ENCODE results near the gene CARNS1.
A peak's percentile ranks its signal among the peaks of the same experiment; 100 is the strongest.

Gene CARNS1

GRCh38 chr11:67415501-67416304, at the start of gene CARNS1:
TSS of gene CARNS1 (plus strand) at chr11:67415678. CDS start at chr11:67416200, 522 bp downstream.
- no peak for DNase-seq

- DNase-seq: no peak
These were observed 49.6 kb upstream of the CARNS1 start for GRCh38 chr11:67365736-67366444.

DNA sequence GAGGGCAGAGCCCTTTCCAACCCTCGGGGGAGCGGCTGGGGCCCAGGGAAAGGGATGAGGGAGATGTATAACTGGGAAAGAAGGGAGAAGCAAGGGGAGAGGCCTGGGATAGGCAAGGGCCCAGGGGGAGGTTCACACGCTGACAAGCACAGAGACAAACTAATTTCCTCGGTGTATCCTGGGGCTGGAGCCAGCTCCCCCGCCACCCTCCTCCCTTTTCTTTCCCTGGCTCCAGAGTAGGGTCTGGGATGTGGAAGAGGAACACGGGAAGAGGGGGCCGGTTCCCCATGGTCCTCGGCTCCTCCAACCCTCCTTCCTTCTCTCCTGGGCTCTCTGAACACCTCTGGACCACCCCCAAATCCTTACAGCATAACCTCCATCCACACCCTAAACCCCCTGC, 48.9 kb upstream of the CARNS1 start:
- no peak for DNase-seq

GRCh38 chr11:67366961-67367760, 48.3 kb upstream of the CARNS1 start:
- no peak for DNase-seq

- DNase-seq: no peak
These were observed 47.7 kb upstream of the CARNS1 start for GRCh38 chr11:67367761-67368227.

GRCh38 chr11:67368621-67369020, 46.9 kb upstream of the CARNS1 start:
- no peak for DNase-seq

GRCh38 chr11:67369275-67369674, 46.2 kb upstream of the CARNS1 start:
- DNase-seq: no peak

GRCh38 chr11:67369801-67370284, 45.6 kb upstream of the CARNS1 start:
- no peak for DNase-seq

DNA sequence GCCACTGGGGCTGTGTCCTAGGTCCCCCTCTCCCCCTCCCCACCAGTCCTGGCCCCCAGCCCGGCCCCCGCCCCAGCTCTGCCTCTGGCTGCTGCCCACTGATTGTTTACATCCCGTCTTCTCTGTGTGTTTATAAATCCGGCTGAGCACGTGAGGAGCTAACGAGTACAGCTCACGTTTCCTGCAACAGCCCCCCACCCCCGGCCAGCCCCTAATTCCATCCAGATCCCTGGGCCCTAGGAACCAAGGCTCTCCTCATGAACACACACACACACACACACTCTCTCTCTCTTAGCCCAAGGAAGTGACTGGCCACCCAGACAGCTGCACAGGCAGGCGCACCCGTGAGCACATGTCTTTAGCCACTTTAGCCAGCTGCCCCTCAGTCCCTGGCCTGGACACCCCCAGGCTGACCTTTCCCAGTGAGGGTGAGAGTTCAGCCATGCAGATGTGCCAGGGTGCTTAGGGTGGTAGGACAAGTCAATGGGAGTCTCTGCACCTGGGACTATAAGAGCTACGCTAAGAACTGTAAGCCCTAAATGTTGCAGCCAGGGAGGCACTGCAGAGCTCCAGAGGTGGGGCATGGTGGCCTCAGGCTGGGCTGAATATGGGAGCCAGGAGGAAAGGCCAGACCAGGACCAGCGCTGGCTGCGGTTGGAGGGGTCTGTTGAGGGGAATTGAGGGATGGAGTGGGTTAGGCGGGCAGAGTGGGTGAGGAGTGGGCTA, 45.0 kb upstream of the CARNS1 start:
- no peak for DNase-seq

- DNase-seq: no peak
These were observed 44.1 kb upstream of the CARNS1 start for GRCh38 chr11:67371189-67371910.

- DNase-seq: no peak
These were observed 43.6 kb upstream of the CARNS1 start for GRCh38 chr11:67371911-67372320.

- no peak for DNase-seq
These were observed 43.0 kb upstream of the CARNS1 start for GRCh38 chr11:67372321-67372992.

DNA sequence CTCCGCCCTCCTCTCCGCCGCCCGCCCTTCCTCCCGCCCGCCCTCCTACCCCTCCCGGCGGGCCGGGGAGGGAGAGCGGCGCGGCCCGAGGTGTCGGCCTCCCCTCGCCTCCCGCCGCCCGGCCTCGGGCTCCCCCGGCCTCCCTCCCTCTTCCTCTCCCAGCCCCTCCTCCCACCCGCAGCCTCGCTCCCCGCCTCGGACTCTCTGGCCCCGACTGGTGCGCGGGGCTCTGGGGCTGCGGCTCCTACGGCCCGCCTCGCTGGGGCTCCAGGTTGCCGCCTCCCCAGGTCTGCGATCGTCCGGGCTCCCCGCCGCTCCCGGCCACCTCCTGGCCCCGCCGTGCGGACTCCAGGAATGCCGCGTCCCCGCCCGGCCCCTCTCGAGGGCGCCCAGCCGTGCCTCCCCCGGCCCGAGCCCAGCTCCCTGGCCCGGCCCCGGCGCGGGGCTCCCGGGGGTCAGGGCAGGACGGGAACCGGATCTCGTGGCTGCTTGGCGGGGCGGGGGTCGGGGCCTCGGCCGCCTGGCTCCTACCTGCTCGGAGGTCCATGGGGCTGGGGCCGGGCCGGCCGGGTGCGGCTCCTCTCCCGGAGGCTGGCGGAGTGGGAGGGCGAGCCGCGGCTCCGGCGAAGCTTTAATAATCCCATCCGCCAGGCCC, 42.4 kb upstream of the CARNS1 start, which contains the start of gene CLCF1:
Gene CLCF1, minus strand, starts transcription at position 606 of the 655 bp plus-strand sequence. Its CDS starts 59 bp downstream, at position 547.
- no peak for DNase-seq

GRCh38 chr11:67373648-67374570, 41.6 kb upstream of the CARNS1 start:
- peak; percentile 20 for DNase-seq

DNA sequence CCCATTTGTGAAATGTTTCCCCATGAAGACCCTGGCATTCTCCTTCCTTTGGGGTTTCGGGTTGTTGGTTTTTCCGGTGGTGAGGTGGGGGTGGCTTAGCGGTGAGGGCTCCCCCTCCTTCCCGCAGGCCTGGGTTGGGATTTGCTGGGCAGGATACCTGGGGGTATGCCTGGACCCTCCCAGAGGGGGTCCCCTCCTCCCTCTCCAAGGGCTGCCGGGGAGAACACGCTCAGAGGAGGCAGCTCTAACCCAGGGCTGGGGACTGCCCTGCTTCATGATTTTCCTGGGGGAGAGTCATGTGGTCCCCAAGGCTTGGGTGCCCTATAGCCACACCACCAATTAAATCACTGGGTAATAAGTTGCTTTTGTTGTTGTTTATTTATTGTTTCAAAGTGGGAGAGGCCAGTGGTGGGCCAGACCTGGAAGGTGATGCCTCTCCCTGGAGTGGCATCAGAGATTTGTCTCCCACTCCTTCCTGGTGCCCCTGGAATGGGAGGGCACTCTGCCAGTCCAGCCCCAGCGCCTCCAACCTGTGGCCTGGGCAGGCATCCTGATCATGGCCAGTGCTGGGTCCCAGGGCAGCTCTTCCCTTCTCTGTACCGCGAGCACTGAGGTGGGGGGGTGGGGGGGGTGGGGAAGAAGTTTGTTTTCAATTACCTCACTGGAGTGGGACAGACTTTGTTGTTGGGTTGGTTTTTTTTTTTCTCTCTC, 40.8 kb upstream of the CARNS1 start:
- no peak for DNase-seq

DNA sequence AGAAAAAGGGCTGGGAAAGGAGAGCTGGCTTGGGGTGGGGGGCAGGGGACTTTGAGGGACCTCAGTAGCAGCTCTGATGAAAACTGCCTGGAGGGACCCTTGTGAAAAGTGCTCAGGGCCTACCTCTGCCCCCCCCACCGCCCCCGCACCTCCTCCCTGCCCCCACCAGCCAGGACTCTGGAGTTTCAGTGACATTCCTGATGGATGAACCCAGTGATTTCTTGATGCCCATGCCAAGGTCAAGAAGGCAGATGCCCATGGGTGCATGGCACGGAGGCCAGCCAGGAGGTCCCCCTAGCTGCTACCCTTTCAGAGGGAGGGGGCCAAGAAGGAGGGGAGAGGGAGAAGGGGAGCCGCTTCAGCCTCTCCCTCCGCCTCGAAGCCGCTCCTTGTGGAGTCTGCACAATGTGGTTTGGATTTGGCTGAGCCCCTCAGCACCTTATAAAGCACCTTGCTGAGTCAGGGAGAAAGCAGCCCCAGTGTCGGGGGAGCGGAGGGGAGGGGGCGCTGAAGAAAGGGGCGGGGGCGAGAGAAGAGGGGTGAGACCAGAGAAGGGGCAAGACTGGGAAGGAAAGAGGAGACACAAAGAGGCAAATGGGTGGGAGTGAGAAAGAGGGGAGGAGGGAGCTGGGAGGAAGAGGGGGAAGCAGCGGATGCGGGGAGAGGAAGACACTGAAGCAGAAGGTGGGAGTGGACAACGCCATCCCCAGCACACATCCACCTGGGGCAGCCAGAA, 40.0 kb upstream of the CARNS1 start:
- DNase-seq: no peak

DNA sequence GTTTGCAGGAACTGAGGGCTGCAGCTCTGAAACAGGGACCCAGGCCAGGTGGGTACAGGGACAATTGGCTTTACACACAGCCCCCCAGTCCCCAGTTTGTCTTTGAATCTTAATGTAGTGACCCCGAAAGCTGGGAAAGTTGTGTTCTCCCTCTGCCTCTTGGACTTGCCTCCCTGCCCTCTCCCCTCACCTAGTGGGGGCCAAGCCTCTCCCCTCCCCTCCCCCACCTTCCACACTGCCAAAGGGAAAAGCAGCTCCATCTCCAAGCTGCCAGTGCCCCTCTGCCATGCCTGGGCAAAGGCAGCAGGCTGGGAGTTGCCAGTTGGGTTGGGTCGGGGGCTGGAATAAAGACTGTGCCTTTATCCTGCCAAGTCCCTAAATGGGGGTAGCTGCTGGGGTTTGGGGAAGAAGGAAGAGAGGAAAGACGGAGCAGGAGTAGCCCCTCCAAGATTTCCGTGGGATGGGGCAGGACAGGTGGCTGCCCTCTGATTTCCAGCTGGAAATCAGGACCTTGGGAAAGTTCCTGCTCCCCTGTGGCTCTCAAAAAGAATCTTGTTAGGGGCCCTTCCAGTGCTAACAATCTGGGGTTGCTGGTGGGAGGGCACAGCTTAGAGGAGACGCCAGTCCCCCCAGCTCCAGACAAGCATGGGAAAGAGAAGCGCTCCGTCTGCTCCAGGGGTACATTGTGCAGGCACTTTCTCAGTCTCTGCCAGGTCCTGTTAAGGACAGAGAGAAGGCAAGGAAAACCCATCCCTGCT, 39.2 kb upstream of the CARNS1 start:
- no peak for DNase-seq

Measured in DMS153 (cell line).